ENCODE results near the gene UACA.

The UACA gene

DNA sequence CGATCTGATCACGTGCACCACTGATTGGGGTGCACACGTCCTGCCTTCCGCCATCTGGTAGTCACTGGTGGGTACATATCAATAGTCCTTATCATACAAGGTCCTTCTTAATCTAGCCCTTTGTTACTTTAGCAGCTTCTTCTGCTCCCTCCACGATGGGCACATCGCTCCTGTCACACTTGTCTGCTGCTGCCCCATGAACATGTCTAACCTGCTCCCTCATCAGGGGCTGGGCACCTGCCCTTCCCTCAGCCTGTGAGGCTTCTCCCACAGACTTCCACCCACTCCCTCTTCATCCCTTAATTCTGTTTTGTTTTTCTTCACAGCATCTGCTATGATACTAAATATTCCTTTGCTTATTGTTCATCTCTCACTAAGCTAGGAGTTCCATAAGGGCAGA, 82.5 kb downstream of the UACA start:
- DNase-seq (ENCODE audit: low read depth) = no peak
- TF ChIP-seq CTCF (conservative IDR thresholded peaks at IDR 0.05; ENCODE audit: low read length) = no peak
- no peak overlapping the region for H3K4me3 ChIP-seq (ENCODE audit: low read length)

DNA sequence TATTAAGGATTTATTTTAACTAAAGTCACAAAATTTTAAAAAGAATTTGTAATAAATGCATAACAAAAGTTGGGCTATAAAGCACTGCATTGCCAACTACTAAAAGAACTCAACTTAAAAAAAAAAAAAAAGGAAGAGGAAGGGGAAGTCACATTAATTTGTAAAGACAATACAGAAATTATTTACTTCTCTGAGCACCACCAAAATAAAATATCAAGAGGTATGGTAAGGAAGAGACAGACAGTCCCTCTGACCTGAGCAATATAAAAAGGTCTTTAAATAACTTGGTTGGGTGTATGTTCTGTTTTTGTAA, 83.5 kb downstream of the UACA start:
- no peak overlapping the region for H3K4me3 ChIP-seq (ENCODE audit: low read length)
- DNase-seq (ENCODE audit: low read depth) = no peak
- no peak for TF ChIP-seq CTCF (conservative IDR thresholded peaks at IDR 0.05; ENCODE audit: low read length)

DNA sequence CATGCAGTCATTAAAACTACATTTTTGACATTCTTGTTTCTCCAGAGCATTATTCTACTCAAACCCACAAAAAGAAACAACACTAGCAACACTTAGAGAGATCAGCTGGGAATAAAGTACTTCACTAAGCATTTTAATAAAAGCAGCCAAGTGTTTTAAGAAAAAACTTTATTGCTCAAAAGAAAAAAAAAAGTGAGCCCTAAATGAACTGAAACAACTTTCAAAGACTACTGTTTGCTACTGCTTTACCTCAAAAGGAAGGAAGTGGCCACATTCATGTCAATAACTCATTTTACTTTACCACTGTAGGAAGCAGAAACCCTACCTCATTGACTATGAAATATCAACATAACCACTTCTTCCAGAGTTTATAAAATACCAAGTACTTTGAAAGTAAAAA, 91.3 kb downstream of the UACA start:
- no peak overlapping the region for H3K4me3 ChIP-seq (ENCODE audit: low read length)
- peak; percentile 51 for DNase-seq (ENCODE audit: low read depth)
- no peak for TF ChIP-seq CTCF (conservative IDR thresholded peaks at IDR 0.05; ENCODE audit: low read length)

GRCh38 chr15:70670680-70671079, 92.7 kb downstream of the UACA start:
- peak; percentile 19; the same call in 1 of the 2 replicates for TF ChIP-seq CTCF (conservative IDR thresholded peaks at IDR 0.05; ENCODE audit: low read length)
- H3K4me3 ChIP-seq (ENCODE audit: low read length) = no peak overlapping the region
- no peak for DNase-seq (ENCODE audit: low read depth)

DNA sequence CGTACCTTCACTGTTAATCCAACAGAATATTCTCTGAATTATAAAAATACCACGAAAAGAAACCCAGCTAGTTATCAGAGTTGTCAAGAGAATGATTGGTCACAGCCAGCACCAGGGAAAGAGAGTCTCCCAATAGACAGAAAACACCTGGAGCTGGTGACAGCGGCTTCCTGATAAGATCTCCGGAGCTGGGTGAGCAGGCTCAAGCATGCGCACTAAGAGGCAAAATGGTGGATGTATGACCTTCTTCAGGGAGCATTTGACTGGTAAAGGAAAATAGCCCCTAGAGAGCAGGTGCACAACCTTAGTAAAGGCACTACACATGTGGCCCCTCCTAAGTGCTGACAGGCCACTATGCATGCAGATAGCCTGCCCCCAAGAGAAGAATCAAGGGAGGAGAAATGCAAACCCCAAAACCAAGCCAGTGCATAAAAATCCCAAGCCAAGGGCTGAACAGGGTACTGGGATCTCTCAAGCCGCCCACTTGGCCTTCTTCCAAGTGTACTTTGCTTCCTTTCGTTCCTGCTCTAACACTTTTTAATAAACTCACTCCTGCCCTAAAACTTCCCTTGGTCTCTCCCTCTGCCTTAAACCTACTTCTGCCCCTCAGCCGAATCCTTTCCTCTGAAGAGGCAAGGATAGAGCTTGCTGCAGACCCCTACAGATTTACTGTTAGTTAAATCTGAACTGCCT, 93.2 kb downstream of the UACA start:
- no peak overlapping the region for H3K4me3 ChIP-seq (ENCODE audit: low read length)
- DNase-seq (ENCODE audit: low read depth) = no peak
- TF ChIP-seq CTCF (conservative IDR thresholded peaks at IDR 0.05; ENCODE audit: low read length) = no peak

GRCh38 chr15:70669006-70669602, 94.3 kb downstream of the UACA start:
- no peak overlapping the region for H3K4me3 ChIP-seq (ENCODE audit: low read length)
- no peak for DNase-seq (ENCODE audit: low read depth)
- TF ChIP-seq CTCF (conservative IDR thresholded peaks at IDR 0.05; ENCODE audit: low read length) = no peak

- TF ChIP-seq CTCF (conservative IDR thresholded peaks at IDR 0.05; ENCODE audit: low read length) = no peak
- H3K4me3 ChIP-seq (ENCODE audit: low read length) = no peak overlapping the region
- DNase-seq (ENCODE audit: low read depth) = no peak
These were observed 97.8 kb downstream of the UACA start for GRCh38 chr15:70665599-70665998.

All from AG10803 (cell line).